Upper lobe of right lung (tissue), 1 donor: ENCODE measurements around the gene LRIG1. TPM values are rescaled to one million over a fixed set of nuclear protein-coding genes. Genes with fewer than 3 reads are reported as not detected.

Experiments used
- ATAC-seq: fragments of 200-7000 bp; cut with Tn5 transposase; one replicate; pipeline ENCODE4 v1.9.1; 2020; ENCODE audit warnings: mild to moderate bottlenecking, moderate library complexity
- DNase-seq: peaks from one replicate; pipeline ENCODE4 v3.0.0-alpha.2; 2020
- H3K27ac ChIP-seq: fragments of 200-600 bp; one replicate; pipeline ENCODE4 v1.8.0; 2022
- H3K27me3 ChIP-seq: fragments of 200-600 bp; one replicate; pipeline ENCODE4 v1.8.0; 2022; ENCODE audit warnings: mild to moderate bottlenecking
- H3K36me3 ChIP-seq: fragments of 200-600 bp; one replicate; pipeline ENCODE4 v1.8.0; 2022
- H3K4me1 ChIP-seq: fragments of 200-600 bp; one replicate; pipeline ENCODE4 v1.8.0; 2022
- H3K4me3 ChIP-seq: fragments of 200-600 bp; one replicate; pipeline ENCODE4 v1.8.0; 2022; ENCODE audit warnings: mild to moderate bottlenecking
- H3K9me3 ChIP-seq: fragments of 200-600 bp; one replicate; pipeline ENCODE4 v1.8.0; 2022
- CTCF ChIP-seq: fragments of 200-600 bp; IDR thresholded peaks from one replicate; pipeline ENCODE4 v1.8.0; 2022; ENCODE audit warnings: antibody characterized with exemption
- intact Hi-C: fragments of 100-400 bp; cut with DNase I; formaldehyde crosslinking; loops from one replicate; pipeline ENCODE4 v1.11.0; 2022
- total RNA-seq: library from RNA; stranded (reverse); fragmentation: NEBNext Ultra II Directional; extraction: Animal tissue kit (Norgen Biotek cat#: 25700); gene quantifications from one replicate; pipeline ENCODE4 v1.2.1, GENCODE V29; 2021
- donor health status: DM: no; HTN: yes; CAD: no; lungs with severe emphysema.

Gene LRIG1
- total RNA-seq, 1 donor from 2014 or later: 56.2 TPM

DNA sequence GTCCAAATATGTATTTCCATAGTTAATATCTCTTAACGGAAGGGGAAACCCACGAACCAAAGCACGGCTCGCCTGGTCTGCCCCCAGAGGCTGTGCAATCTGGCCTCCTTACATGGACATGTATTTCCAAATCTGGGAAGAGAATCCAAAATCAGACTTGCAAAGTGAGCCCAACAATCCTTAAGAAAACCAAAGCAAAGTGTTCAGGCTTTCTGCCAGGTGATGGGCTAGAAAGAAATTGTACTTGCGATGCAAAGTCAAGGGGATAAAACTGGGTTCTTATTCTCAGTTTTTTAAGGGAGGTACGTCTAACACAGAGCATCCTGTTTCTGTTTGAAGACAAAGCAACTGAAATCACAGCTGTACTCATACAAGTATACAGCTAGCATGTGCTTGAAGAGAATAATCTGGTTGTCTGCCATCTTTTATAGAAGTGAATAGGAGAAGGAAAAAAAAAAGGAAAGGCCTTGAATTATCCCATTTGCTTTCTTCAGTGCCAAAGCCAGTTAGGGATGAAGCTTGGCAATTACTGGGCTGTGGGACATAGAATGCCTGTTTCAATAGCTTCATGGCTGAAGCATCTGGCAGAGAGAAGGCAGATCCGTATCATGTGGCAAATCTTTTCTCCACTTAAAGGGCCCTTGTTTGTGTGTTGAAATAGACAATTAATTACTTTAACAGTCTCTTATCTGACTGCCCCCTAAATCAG is 48.4 kb downstream of the LRIG1 start:
- intact Hi-C loops: no loop called here
- DNase-seq: no peak

DNA sequence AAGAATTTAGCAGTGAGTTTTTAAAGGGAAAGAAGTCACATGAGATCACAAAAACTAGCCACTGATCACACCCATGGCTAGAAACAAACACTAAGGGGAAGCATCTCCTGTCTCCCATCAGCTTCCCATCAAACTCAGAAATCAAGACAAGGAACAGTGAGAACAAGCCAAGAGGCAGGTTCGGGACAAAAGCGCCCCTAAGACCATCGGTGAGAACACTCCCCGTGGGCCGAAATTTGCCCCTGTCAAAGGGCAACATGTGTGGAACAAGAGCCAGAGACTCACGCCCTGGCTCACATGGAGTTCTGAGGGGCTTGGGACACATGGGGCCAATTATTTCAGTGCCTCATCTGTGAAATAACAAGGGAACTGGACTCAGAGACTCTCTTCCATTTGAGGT is 49.1 kb downstream of the LRIG1 start:
- ATAC-seq (no peak), DNase-seq (no peak)
- peaks cover 12% of the 10 kb centered on the region for H3K36me3 ChIP-seq
- intact Hi-C loops: no loop called here
- no peaks in the 10 kb centered on the region for H3K9me3 ChIP-seq
- no peaks in the 10 kb centered on the region for H3K27me3 ChIP-seq
- H3K27ac ChIP-seq: no peak overlapping the region
- no peak for TF ChIP-seq CTCF
- H3K4me1 ChIP-seq: peaks cover 47% of the 10 kb centered on the region
- no peak overlapping the region for H3K4me3 ChIP-seq

More for the DNA sequence above, 48.4 kb downstream of the LRIG1 start:
- Histone ChIP-seq H3K27me3 (no peaks in the 10 kb centered on the region), H3K9me3 (no peaks in the 10 kb centered on the region), H3K4me3 (no peak overlapping the region), H3K36me3 (peaks cover 12% of the 10 kb centered on the region), H3K27ac (no peak overlapping the region), H3K4me1 (peaks cover 47% of the 10 kb centered on the region)
- ATAC-seq: no peak
- no peak for TF ChIP-seq CTCF

- peak; percentile 68 for ATAC-seq
- H3K4me1 ChIP-seq: peaks cover 47% of the 10 kb centered on the region
- peak overlapping the region; percentile 22 for H3K4me3 ChIP-seq
- intact Hi-C loops: no loop called here
- H3K9me3 ChIP-seq: no peaks in the 10 kb centered on the region
- no peak for TF ChIP-seq CTCF
- no peak for DNase-seq
- peaks cover 4% of the 10 kb centered on the region for H3K36me3 ChIP-seq
- H3K27me3 ChIP-seq: no peaks in the 10 kb centered on the region
- H3K27ac ChIP-seq: peak overlapping the region; percentile 63
Measured at GRCh38 chr3:66450390-66451022, 50.3 kb downstream of the LRIG1 start.

GRCh38 chr3:66449411-66449974 is 51.3 kb downstream of the LRIG1 start:
- ATAC-seq (peak; percentile 48), DNase-seq (no peak)
- Histone ChIP-seq H3K36me3 (no peaks in the 10 kb centered on the region), H3K9me3 (no peaks in the 10 kb centered on the region), H3K27me3 (no peaks in the 10 kb centered on the region), H3K4me3 (no peak overlapping the region), H3K27ac (peak overlapping the region; percentile 63), H3K4me1 (peaks cover 47% of the 10 kb centered on the region)
- intact Hi-C loops: no loop called here
- TF ChIP-seq CTCF: no peak

GRCh38 chr3:66444146-66444644 is 56.6 kb downstream of the LRIG1 start:
- no peak overlapping the region for H3K4me3 ChIP-seq
- H3K27me3 ChIP-seq: no peaks in the 10 kb centered on the region
- no peaks in the 10 kb centered on the region for H3K36me3 ChIP-seq
- H3K27ac ChIP-seq: peak overlapping the region; percentile 43
- H3K9me3 ChIP-seq: no peaks in the 10 kb centered on the region
- H3K4me1 ChIP-seq: peaks cover 52% of the 10 kb centered on the region
- intact Hi-C loops: no loop called here
- ATAC-seq (no peak), DNase-seq (no peak)
- TF ChIP-seq CTCF: no peak
